Left ventricle myocardium inferior (tissue), 1 donor: Measurements from ENCODE around the gene BTN3A1. TPM values are rescaled to one million over a fixed set of nuclear protein-coding genes. Genes with fewer than 3 reads are reported as not detected.
"Not testable (repeated sequence)": the region's sequence is repeated elsewhere in the genome, so short reads cannot be mapped to it uniquely, and the experiment has no call there.

ENCODE experiments used
- DNase-seq: peaks from one replicate; pipeline ENCODE4 v3.0.0-alpha.2; 2020
- H3K27ac ChIP-seq: fragments of 200-600 bp; replicated peaks from 2 replicates; pipeline ENCODE4 v1.8.0; 2021
- H3K27me3 ChIP-seq: fragments of 200-600 bp; 2 replicates; pipeline ENCODE4 v1.8.0; 2021; ENCODE audit warnings: low read depth
- H3K36me3 ChIP-seq: fragments of 200-600 bp; 2 replicates; pipeline ENCODE4 v1.8.0; 2021
- H3K4me1 ChIP-seq: fragments of 200-600 bp; 2 replicates; pipeline ENCODE4 v1.8.0; 2021
- H3K4me3 ChIP-seq: fragments of 200-600 bp; 2 replicates; pipeline ENCODE4 v1.8.0; 2021; ENCODE audit warnings: mild to moderate bottlenecking, moderate library complexity
- H3K9me3 ChIP-seq: fragments of 200-600 bp; replicated peaks from 2 replicates; pipeline ENCODE4 v1.8.0; 2021
- CTCF ChIP-seq: fragments of 200-600 bp; IDR thresholded peaks from 2 replicates; pipeline ENCODE4 v1.8.0; 2021; ENCODE audit warnings: antibody characterized with exemption, mild to moderate bottlenecking, borderline replicate concordance
- intact Hi-C: fragments of 100-400 bp; cut with micrococcal nuclease; formaldehyde crosslinking; loops from one replicate; pipeline ENCODE4 v1.11.0; 2022
- total RNA-seq: library from RNA; stranded (reverse); fragmentation: NEBNext Ultra II Directional; extraction: Animal tissue kit (Norgen Biotek cat#: 25700); gene quantifications from one replicate; pipeline ENCODE4 v1.2.1, GENCODE V29; 2021
- donor health status: DM: no; HTN: yes; CAD: no; lungs with severe emphysema.

The BTN3A1 gene
- total RNA-seq, 1 donor from 2014 or later: 9.7 TPM

GRCh38 chr6:26414281-26414680, 12.2 kb downstream of the BTN3A1 start:
- Histone ChIP-seq H3K4me1 (no peaks in the 10 kb centered on the region), H3K9me3 (no peaks in the 10 kb centered on the region), H3K27ac (no peak overlapping the region), H3K4me3 (no peak overlapping the region), H3K27me3 (no peaks in the 10 kb centered on the region), H3K36me3 (peaks cover 17% of the 10 kb centered on the region)
- no peak for TF ChIP-seq CTCF
- intact Hi-C loops: no loop called here
- no peak for DNase-seq

GRCh38 chr6:26415036-26415614, 13.1 kb downstream of the BTN3A1 start:
- H3K36me3 ChIP-seq: peaks cover 11% of the 10 kb centered on the region

GRCh38 chr6:26415791-26416190, 13.7 kb downstream of the BTN3A1 start:
- no peaks in the 10 kb centered on the region for H3K27me3 ChIP-seq
- DNase-seq: no peak
- H3K4me1 ChIP-seq: peaks cover 7% of the 10 kb centered on the region
- no peaks in the 10 kb centered on the region for H3K9me3 ChIP-seq
- peaks cover 4% of the 10 kb centered on the region for H3K36me3 ChIP-seq
- TF ChIP-seq CTCF: no peak
- no peak overlapping the region for H3K4me3 ChIP-seq
- H3K27ac ChIP-seq: no peak overlapping the region
- intact Hi-C loops: no loop called here

More at GRCh38 chr6:26415036-26415614, 13.1 kb downstream of the BTN3A1 start:
- peaks cover under 1% of the 10 kb centered on the region for H3K4me1 ChIP-seq
- no peaks in the 10 kb centered on the region for H3K9me3 ChIP-seq
- TF ChIP-seq CTCF: no peak
- no peak overlapping the region for H3K27ac ChIP-seq
- intact Hi-C loops: no loop called here
- H3K27me3 ChIP-seq: no peaks in the 10 kb centered on the region
- H3K4me3 ChIP-seq: no peak overlapping the region
- DNase-seq: no peak

GRCh38 chr6:26416288-26416687, 14.2 kb downstream of the BTN3A1 start:
- no peak for TF ChIP-seq CTCF
- no peaks in the 10 kb centered on the region for H3K9me3 ChIP-seq
- no peaks in the 10 kb centered on the region for H3K27me3 ChIP-seq
- no peak for DNase-seq
- H3K4me3 ChIP-seq: no peak overlapping the region
- intact Hi-C loops: no loop called here
- peaks cover 10% of the 10 kb centered on the region for H3K4me1 ChIP-seq
- H3K27ac ChIP-seq: no peak overlapping the region
- H3K36me3 ChIP-seq: no peaks in the 10 kb centered on the region

- H3K4me3 ChIP-seq, H3K27me3 ChIP-seq, H3K36me3 ChIP-seq, intact Hi-C loops, H3K9me3 ChIP-seq, DNase-seq, H3K27ac ChIP-seq: not testable (repeated sequence)
- peaks cover 26% of the 10 kb centered on the region for H3K4me1 ChIP-seq
Observed at GRCh38 chr6:26418077-26418476, 16.0 kb downstream of the BTN3A1 start.

GRCh38 chr6:26418795-26419194, 16.7 kb downstream of the BTN3A1 start:
- H3K4me3 ChIP-seq, H3K27ac ChIP-seq, H3K36me3 ChIP-seq, H3K9me3 ChIP-seq, intact Hi-C loops, DNase-seq, H3K27me3 ChIP-seq: not testable (repeated sequence)
- H3K4me1 ChIP-seq: peaks cover 31% of the 10 kb centered on the region
